HG02938 (cell line): ENCODE results near the gene ARR3.
A peak's percentile ranks its signal among the peaks of the same experiment; 100 is the strongest.
"Not testable (repeated sequence)": the region's sequence is repeated elsewhere in the genome, so short reads cannot be mapped to it uniquely, and the experiment has no call there.

Experiments
- ATAC-seq: cut with Tn5 transposase; IDR thresholded peaks from one replicate; pipeline ENCODE4 v1.9.1; 2021; ENCODE audit warnings: mild to moderate bottlenecking, moderate library complexity; ENCODE audit not compliant: unreplicated experiment

The ARR3 gene

DNA sequence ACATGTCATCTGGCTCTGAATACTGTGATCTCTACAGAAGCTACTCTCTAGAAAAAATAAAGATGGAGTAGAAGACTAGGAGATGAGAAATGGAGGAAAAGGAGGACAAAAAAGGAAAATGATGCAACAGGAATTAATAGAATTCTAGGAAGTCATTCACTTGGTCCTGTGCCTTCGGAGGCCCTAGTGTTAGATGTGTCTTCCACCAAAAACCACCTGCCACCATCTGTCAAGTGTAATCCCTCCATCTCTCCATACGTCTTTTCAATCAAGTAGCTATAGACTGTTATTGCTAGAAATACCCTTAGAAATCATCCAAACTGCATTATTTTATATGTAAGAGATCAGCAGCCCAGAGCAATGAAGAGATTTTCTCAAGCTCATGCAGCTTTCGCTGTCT lies 10.9 kb downstream of the ARR3 start:
- ATAC-seq = no peak

DNA sequence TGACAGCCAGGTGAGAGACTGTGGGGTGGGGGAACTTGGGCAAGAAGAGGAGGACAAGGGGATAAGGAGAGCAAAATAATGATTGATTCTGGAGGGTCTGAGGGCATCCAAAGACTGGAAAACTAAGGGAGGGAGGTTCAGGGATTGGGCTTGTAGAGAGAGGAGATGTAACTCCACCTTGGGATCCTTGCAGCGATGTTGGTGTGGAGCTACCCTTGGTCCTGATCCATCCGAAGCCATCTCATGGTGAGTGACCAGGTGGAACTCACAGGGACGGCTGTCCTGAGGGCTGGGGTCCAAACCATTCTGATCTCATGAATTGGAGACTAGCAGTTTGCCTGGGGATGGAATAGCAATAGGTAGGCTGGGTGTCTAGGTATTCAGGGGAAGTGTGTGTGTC lies 12.4 kb downstream of the ARR3 start:
- ATAC-seq = no peak

DNA sequence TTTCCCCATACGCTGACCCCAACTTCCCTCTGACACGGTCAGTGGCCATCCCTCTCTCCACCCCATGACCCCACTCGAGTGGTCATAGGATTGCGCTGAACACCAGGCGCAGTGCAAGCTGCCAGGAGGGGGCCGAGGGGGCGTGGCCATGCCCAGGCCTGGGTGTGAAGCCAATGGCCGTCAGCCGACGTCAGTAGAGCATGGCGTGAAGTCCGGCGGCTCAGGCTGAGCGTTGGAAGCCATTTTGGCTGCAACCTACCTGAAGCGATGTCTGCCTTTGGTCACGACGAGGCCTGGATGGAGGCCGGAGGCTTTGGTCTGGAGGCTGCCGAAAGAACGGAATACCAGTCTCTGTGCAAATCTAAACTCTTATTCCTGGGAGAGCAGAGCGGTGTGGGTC lies 13.8 kb downstream of the ARR3 start, which contains the start of gene RAB41:
Gene RAB41 (plus strand): TSS at position 222 of the 400 bp plus-strand sequence. CDS start 46 bp downstream, at position 268.
- ATAC-seq = no peak

DNA sequence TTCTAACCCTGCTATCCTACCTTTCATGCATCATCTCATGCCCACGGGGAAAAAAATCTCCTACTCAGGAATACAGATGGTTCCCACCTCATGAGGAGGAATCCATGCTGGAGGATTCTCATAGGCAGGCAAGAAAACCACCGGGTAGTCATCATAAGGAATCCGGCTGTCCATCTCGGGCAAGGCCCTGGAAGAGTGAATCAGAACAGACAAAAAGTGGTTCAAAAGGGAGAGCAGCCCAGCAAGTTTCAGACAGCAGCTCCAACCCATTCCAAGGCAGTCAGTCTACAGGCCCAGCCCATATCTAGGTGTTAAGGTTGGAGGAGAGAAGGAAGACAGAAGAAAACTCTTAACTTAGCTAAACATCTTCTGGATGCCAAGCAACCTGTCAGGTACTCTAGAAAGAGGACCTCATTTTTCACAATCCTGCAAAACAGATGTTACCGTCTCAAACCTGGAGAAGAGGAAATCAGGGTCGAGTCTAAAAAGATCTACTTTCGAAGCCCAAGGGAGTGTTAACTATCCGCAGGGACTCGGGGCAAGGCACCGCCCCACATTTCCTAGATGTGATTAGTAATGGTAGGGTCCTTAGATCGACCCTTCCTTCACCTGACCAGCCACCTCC lies 21.1 kb downstream of the ARR3 start:
- ATAC-seq = no peak

DNA sequence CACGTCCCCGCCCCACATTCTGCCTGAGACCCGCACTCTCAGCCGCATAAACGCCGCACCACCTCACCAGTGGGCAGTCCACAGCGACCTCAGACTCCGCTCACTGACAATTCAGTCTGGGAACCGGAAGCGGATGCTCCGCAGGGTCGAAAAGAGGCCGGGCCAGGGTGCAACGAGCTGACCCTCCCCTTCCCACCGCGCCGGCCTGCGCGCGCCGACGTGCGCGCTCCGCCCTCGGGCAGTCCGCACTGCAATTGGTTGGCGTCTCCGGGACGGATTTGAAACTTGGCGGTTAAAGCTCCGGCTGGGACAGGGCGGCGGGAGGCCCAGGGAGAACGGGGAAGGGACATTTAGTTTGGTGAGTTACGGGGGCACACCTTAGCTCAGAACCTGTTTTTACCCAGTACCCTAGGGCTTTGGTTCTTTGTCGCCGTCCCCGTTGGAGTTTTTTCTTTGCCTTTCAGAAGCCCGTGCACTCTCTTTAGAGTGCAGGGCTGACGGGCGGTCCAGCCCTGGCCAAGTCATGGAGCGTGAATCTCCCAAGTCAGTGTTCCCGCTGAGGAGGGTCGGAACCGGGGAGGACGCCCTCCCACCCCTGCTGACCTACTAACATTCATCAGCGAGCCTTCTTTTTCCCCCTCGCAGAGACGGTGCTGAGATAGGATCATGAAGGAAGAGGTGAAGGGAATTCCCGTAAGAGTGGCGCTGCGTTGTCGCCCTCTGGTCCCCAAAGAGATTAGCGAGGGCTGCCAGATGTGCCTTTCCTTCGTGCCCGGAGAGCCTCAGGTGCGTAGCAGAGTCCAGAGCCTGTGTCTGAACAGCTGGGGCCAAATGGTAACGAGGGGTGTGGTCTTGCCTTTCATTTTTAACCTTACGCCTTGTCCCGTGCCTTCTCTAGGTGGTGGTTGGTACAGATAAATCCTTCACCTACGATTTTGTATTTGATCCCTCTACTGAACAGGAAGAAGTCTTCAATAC lies 21.9 kb downstream of the ARR3 start, which contains the start of the genes KIF4A and PDZD11:
Gene KIF4A (plus strand): TSS at position 312 of the 978 bp plus-strand sequence. CDS start 355 bp downstream, at position 667.
Gene PDZD11 (minus strand): TSS at position 135 of the 978 bp plus-strand sequence. CDS start 586 bp downstream, outside the sequence.
- peak; percentile 93 for ATAC-seq

DNA sequence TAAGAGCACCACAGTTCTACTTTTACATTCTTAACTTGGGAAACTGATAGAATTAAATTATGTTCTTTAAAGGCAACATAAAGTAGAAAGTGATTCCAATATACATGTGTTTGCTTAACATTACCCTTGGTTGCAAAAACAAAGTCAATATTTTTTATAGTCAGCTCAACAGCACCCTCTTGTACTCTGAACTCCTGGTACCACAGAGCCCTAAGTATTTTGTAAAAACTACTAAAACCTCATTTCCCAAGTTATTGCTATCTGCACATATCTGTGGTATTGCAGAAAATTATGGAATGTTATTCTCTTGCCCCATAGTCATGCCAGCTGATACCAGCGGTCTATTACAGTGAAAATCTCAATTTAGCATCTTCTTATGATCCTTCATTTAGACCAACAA lies 24.7 kb downstream of the ARR3 start:
- ATAC-seq = no peak

DNA sequence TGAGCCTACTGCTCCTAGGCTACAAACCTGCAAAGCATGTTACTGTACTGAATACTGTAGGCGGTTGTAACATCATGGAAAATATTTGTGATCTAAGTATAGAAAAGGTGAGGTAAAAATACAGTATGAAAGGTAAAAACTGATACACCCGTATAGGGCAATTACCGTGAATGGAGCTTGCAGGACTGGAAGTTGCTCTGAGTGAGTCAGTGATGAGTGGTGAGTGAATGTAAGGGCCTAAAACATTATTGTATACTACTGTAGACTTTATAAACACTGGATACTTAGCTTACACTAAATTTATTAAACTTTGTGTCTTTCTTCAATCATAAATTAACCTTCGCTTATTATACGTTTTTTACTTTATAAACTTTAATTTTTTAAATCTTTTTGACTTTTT lies 25.5 kb downstream of the ARR3 start:
- ATAC-seq = no peak

DNA sequence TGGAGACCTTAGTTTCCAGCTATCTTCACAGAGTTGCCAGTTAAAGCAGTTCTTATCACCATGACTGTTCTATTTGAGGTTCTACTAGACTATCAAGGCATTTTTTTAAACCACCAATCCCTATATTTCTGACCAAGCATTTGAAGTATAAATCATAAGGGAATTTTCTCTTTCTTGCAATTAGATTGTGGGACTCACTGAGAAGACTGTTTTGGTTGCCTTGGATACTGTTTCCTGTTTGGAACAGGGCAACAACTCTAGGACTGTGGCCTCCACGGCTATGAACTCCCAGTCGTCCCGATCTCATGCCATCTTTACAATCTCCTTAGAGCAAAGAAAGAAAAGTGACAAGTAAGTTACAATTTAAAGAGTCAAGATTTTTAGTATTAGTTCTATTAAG lies 33.6 kb downstream of the ARR3 start:
- no peak for ATAC-seq

DNA sequence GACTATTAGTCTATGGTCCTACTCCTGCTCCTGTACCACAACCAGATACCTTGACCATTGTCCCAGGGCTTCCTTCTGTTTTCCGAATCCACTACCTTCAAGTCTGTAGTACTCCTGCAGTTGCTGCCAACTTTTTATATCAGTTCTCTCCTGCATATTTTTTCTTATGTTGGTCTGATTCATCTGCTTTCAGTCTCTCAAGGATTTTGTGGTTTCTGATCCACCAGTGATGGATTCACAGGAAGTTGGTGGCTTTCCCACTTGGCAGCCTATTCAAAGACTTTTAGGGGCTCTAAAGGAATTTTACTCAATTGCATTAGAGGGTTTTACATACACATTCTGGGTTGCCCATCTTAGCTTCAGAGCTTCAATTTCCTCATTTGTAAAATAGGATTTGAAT lies 45.4 kb downstream of the ARR3 start:
- no peak for ATAC-seq

DNA sequence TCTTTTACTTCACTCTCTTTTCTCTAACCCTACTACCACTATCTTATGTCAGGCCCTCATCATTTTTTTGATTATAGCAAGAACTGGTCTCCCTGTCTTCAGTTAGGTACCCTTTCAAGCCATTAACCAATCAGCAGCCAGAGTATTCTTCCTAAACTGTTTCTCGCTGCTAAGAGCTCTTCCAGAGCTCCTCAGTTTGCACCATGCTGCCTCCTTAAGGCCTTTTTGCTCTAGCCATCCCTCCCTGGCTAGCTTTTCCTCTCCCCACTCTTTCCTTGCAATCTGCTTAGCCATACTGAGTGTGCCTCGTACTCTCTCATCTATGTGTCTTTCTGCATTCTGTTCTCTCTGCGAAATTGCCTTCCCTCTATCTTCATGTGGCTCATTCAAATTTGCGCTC lies 54.6 kb downstream of the ARR3 start:
- no peak for ATAC-seq

DNA sequence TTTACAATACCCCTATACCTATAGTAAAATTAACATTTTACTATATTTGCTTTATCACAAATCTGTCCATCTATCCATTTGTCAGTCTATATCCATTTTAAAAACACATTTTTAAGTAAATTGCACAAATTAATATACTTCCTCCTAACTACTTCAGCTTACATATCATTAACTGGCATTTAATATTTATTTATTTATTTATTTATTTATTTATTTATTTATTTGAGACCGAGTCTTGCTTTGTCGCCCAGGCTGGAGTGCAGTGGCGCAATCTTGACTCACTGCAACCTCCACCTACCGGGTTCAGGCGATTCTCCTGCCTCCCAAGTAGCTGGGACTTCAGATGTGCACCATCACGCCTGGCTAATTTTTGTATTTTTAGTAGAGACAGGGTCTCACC lies 55.5 kb downstream of the ARR3 start:
- not testable (repeated sequence) for ATAC-seq

DNA sequence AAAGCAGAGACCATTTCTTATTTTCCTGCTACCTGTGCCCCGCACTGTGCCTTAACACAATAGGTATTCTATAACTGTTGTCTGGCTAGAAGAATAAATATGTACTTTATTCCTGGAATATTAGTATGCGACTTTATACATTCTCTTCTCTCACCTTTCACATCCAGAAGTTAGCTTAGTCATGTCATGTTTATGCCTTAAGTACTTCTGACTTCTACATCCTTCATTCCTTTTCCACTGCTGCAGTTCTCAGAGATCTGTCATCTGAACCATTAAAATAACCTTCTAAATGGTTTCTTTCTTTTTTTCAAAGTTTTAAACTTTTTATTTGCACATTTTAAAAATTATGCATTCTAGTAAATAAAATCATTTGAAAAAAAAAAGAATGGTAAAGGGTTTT lies 56.2 kb downstream of the ARR3 start:
- ATAC-seq = no peak

DNA sequence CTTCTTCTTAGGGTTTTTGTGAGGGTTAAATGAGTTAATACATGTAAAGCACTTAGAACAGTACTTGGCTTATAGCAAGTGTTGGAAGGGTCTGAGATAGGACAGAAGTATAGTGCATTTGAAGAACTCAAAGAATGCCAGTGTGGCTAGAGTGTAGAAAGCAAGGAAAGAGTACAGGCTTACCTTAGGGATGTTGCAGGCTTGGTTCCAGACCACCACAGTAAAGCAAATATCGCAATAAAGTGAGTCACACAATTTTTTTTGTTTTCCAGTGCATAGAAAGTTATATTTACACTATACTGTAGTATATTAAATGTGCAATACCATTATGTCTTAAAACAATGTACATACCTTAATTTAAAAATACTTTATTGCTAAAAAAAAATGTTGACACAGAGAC lies 63.0 kb downstream of the ARR3 start:
- ATAC-seq = no peak
